DOHH2 (cell line): Measurements from ENCODE around the gene TMPRSS13.

Experiments
- CTCF ChIP-seq: fragments of 200-600 bp; sonication (generic); IDR thresholded peaks from one replicate; pipeline ENCODE4 v1.5.1; 2014; ENCODE audit warnings: antibody characterized with exemption, mild to moderate bottlenecking, low read depth, low read length; ENCODE audit not compliant: poor library complexity, severe bottlenecking
- EZH2phosphoT487 ChIP-seq: fragments of 200-600 bp; sonication (generic); IDR thresholded peaks from 2 replicates; pipeline ENCODE4 v1.6.1; 2017; ENCODE audit warnings: borderline replicate concordance, mild to moderate bottlenecking, antibody characterized with exemption, low read length, moderate library complexity, mixed read lengths

DNA sequence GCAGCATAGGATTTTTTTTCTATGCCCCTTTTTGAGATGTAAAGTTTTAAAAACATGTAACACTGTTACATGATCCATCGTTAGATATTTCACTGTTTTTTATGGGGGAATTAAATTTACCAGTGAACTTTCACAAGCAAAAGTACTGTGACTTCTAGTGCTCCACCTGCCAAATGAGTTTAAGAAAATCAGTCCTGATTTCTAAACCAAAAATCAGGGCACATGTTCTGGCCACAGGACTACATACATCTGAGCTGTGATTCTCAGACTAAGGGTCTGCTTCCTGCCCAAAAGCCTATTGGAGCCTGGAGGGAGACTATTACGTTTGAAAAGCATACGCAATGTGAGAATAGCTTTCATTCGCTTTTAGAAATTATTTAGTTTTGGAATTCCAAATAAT is 22.5 kb downstream of the TMPRSS13 start:
- TF ChIP-seq CTCF, result no peak
- no peak for TF ChIP-seq EZH2phosphoT487
